Left ventricle myocardium inferior (tissue), 1 donor: ENCODE data around the gene PPP1R1C. TPM values are rescaled to one million over a fixed set of nuclear protein-coding genes. Genes with fewer than 3 reads are reported as not detected.
A peak's percentile ranks its signal among the peaks of the same experiment; 100 is the strongest.
"Not testable (repeated sequence)": the region's sequence is repeated elsewhere in the genome, so short reads cannot be mapped to it uniquely, and the experiment has no call there.

Experiments
- DNase-seq: peaks from one replicate; pipeline ENCODE4 v3.0.0-alpha.2; 2020
- H3K27ac ChIP-seq: fragments of 200-600 bp; replicated peaks from 2 replicates; pipeline ENCODE4 v1.8.0; 2021
- H3K27me3 ChIP-seq: fragments of 200-600 bp; 2 replicates; pipeline ENCODE4 v1.8.0; 2021; ENCODE audit warnings: low read depth
- H3K36me3 ChIP-seq: fragments of 200-600 bp; 2 replicates; pipeline ENCODE4 v1.8.0; 2021
- H3K4me1 ChIP-seq: fragments of 200-600 bp; 2 replicates; pipeline ENCODE4 v1.8.0; 2021
- H3K4me3 ChIP-seq: fragments of 200-600 bp; 2 replicates; pipeline ENCODE4 v1.8.0; 2021; ENCODE audit warnings: mild to moderate bottlenecking, moderate library complexity
- H3K9me3 ChIP-seq: fragments of 200-600 bp; replicated peaks from 2 replicates; pipeline ENCODE4 v1.8.0; 2021
- CTCF ChIP-seq: fragments of 200-600 bp; IDR thresholded peaks from 2 replicates; pipeline ENCODE4 v1.8.0; 2021; ENCODE audit warnings: antibody characterized with exemption, mild to moderate bottlenecking, borderline replicate concordance
- intact Hi-C: fragments of 100-400 bp; cut with micrococcal nuclease; formaldehyde crosslinking; loops from one replicate; pipeline ENCODE4 v1.11.0; 2022
- total RNA-seq: library from RNA; stranded (reverse); fragmentation: NEBNext Ultra II Directional; extraction: Animal tissue kit (Norgen Biotek cat#: 25700); gene quantifications from one replicate; pipeline ENCODE4 v1.2.1, GENCODE V29; 2021
- donor health status: DM: no; HTN: yes; CAD: no; lungs with severe emphysema.

The PPP1R1C gene
- total RNA-seq, 1 donor from 2014 or later, result 33.1 TPM

GRCh38 chr2:181959508-181959907 is 26.1 kb upstream of the PPP1R1C start:
- Histone ChIP-seq H3K27me3 (no peaks in the 10 kb centered on the region), H3K27ac (no peak overlapping the region), H3K4me3 (no peak overlapping the region), H3K36me3 (no peaks in the 10 kb centered on the region), H3K4me1 (no peaks in the 10 kb centered on the region), H3K9me3 (peaks cover 7% of the 10 kb centered on the region)
- no peak for DNase-seq
- no peak for TF ChIP-seq CTCF
- intact Hi-C loops, result loop anchor here (10.0 kb wide), 1 partner anchor 215 kb away; no protein-coding TSS in a partner anchor

GRCh38 chr2:181961167-181961566 is 24.5 kb upstream of the PPP1R1C start:
- H3K9me3 ChIP-seq, result peaks cover 19% of the 10 kb centered on the region
- H3K4me1 ChIP-seq, H3K4me3 ChIP-seq, H3K27me3 ChIP-seq, intact Hi-C loops, H3K36me3 ChIP-seq, H3K27ac ChIP-seq, DNase-seq: not testable (repeated sequence)

GRCh38 chr2:181962142-181962541 is 23.5 kb upstream of the PPP1R1C start:
- H3K27me3 ChIP-seq, result no peaks in the 10 kb centered on the region
- H3K4me1 ChIP-seq, result no peaks in the 10 kb centered on the region
- H3K27ac ChIP-seq, result no peak overlapping the region
- no peak for TF ChIP-seq CTCF
- H3K9me3 ChIP-seq, result peaks cover 24% of the 10 kb centered on the region
- H3K4me3 ChIP-seq, result no peak overlapping the region
- intact Hi-C loops, result no loop called here
- no peaks in the 10 kb centered on the region for H3K36me3 ChIP-seq
- no peak for DNase-seq

- no peaks in the 10 kb centered on the region for H3K4me1 ChIP-seq
- peak; percentile 23 for TF ChIP-seq CTCF
- intact Hi-C loops, result loop anchor here (10.0 kb wide), 1 partner anchor 105 kb away; no protein-coding TSS in a partner anchor
- no peak overlapping the region for H3K4me3 ChIP-seq
- no peak overlapping the region for H3K27ac ChIP-seq
- H3K36me3 ChIP-seq, result no peaks in the 10 kb centered on the region
- DNase-seq, result no peak
- peaks cover 14% of the 10 kb centered on the region for H3K9me3 ChIP-seq
- no peaks in the 10 kb centered on the region for H3K27me3 ChIP-seq
Observed at GRCh38 chr2:181970160-181970794, 15.4 kb upstream of the PPP1R1C start.

- no peak for DNase-seq
- Histone ChIP-seq H3K27ac (no peak overlapping the region), H3K36me3 (no peaks in the 10 kb centered on the region), H3K9me3 (peaks cover 7% of the 10 kb centered on the region), H3K4me3 (no peak overlapping the region), H3K4me1 (no peaks in the 10 kb centered on the region), H3K27me3 (no peaks in the 10 kb centered on the region)
- no peak for TF ChIP-seq CTCF
- intact Hi-C loops, result loop anchor here (10.0 kb wide), 1 partner anchor 104 kb away; no protein-coding TSS in a partner anchor
Observed at GRCh38 chr2:181971032-181971431, 14.6 kb upstream of the PPP1R1C start.

- Histone ChIP-seq H3K9me3 (no peaks in the 10 kb centered on the region), H3K36me3 (no peaks in the 10 kb centered on the region), H3K27me3 (no peaks in the 10 kb centered on the region), H3K27ac (no peak overlapping the region), H3K4me3 (no peak overlapping the region), H3K4me1 (no peaks in the 10 kb centered on the region)
- DNase-seq, result no peak
- TF ChIP-seq CTCF, result no peak
- intact Hi-C loops, result loop anchor here (10.0 kb wide), 1 partner anchor 102 kb away; no protein-coding TSS in a partner anchor
Observed at GRCh38 chr2:181972431-181973170, 13.1 kb upstream of the PPP1R1C start.
